Cardiac fibroblast (primary cell): ENCODE results near the gene RSKR.

Experiments
- DNase-seq, 2 donors: peaks; one replicate each; pipeline versions ENCODE4 v3.0.0 to v3.0.0-alpha.2; 2010; ENCODE audit warnings: low read depth in 2 of 2
- H3K4me3 ChIP-seq, 2 donors: replicated peaks in 1 of 2; 1 replicate in 1 of 2; 2 replicates in 1 of 2; pipeline ENCODE4 v1.5.1; 2011; ENCODE audit warnings: low read depth in 2 of 2, low read length in 2 of 2, mild to moderate bottlenecking in 2 of 2, moderate library complexity in 1 of 2
- TF ChIP-seq, protein P1 (sequence below): IDR thresholded peaks from one replicate; pipeline ENCODE4 v1.5.1; 2011; ENCODE audit warnings: low read depth, mild to moderate bottlenecking, low read length, inconsistent platforms

The RSKR gene

DNA sequence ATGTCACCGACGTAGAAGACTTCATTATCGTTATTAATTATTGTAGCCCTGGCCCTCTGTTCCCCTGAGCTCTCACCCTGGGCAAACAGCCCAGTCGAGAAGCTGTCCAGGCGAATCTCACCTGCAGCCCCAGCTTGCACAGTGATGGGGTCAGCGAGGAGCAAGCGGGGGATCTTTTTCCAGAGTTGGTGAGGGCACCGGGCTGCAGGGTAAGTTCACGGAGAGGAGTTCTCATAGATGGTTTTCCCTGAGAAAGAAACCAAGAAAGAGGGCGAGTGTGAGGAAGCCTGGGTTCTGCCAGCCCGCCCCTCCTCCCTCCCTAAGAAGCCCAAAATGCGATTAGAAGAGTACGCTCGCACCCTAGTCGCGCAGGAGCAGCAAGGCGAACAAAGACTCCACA, 15.6 kb downstream of the RSKR start:
- TF ChIP-seq, protein P1, sequence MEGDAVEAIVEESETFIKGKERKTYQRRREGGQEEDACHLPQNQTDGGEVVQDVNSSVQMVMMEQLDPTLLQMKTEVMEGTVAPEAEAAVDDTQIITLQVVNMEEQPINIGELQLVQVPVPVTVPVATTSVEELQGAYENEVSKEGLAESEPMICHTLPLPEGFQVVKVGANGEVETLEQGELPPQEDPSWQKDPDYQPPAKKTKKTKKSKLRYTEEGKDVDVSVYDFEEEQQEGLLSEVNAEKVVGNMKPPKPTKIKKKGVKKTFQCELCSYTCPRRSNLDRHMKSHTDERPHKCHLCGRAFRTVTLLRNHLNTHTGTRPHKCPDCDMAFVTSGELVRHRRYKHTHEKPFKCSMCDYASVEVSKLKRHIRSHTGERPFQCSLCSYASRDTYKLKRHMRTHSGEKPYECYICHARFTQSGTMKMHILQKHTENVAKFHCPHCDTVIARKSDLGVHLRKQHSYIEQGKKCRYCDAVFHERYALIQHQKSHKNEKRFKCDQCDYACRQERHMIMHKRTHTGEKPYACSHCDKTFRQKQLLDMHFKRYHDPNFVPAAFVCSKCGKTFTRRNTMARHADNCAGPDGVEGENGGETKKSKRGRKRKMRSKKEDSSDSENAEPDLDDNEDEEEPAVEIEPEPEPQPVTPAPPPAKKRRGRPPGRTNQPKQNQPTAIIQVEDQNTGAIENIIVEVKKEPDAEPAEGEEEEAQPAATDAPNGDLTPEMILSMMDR, result no peak
- peak overlapping the region; percentile 77 to 80 for H3K4me3 ChIP-seq
- DNase-seq, result no peak

DNA sequence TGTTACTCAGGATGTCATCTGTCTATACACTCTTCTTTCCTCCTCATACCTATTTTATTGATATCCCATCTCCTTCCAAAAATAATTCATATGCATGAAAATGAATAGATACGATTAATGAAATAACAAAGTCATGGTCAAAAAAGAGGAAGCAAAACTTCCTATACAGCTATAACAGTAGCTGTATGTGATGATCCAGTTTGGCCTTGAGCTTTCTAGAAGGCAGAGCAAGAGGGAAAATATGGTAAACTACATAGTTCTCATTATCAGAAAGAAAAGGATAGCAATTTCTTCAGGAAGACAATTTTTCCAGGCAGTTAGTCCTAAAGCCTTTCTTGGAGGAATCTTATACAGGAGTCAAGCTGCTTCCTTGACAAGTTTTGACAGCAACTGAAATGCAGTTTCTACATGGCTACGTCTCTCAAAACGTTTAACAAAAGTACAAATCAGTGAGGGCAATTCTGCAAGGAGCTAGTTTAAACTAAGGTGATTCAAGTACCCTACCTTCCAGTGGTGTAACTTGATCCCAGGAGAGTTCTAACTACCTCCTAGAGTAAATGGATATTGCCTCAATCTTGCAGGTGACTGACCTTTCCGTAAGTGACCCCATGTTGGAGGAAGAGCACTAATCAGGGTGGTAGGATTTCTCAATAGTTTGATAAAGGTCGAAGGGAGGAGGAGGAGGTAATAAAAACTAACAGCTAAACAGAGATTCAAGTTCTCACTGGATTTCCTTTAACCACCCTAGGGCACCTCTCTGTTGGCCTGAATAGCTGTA, 16.2 kb downstream of the RSKR start:
- peak overlapping the region; percentile 77 to 80 for H3K4me3 ChIP-seq
- TF ChIP-seq, protein P1, result no peak
- DNase-seq, result no peak

DNA sequence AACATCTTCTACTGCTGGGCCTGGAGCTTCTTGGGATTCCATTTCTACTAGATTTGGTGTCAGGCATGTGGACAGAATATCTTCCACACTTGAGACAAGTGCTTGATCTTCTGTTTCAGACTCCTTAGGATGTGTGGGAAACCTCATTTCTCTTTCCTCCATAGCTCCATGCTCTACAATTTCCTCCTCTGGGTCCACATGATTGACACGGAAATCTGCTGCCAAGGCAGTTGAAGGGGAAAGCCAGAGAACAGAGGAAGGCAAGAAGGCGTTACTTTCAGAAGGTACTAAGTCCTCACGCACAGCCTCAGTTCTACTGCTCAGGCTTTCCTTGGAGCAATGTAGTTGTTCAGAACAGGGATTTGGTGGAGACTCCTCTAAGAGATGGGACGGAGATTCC, 21.7 kb downstream of the RSKR start:
- no peak for DNase-seq
- TF ChIP-seq, protein P1, result no peak
- no peak overlapping the region for H3K4me3 ChIP-seq

DNA sequence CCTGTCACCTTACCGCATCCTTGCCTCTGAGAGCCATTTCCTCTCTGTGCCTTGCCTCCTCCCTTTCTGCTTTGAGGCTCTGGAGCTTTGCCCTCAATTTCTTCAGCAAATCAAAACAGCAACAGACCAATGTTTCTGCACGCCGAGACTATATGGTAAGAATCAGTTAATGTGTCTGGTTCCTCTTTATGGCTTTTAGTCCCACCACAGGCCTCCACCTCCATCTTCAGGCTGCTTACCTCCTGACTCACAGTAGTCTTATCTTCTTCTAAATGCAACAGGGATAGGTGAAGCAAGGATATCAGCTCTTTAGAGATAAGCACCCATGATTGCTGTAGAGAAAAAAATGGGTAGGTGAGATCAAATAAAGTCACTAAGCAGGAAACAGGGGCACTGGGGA, 28.1 kb downstream of the RSKR start:
- TF ChIP-seq, protein P1, result no peak
- no peak for DNase-seq

DNA sequence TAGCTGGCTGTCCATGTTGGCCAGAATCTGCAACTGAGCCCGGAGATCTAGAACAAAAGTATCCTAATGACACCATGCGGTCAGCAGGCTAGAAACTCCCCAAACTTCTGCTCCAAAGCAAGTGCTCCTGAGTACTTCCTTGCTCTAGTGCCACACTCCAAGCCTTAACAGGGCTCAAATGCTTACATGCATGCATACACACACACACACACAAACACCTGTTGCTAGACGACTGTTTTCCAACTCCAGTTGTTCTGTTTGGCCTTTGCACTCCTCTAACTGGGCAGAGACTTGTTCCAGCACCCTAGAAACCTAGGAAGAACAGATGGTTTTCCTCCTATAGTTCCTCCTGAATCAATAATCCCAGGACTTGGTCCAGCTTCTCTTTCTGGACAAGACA, 29.6 kb downstream of the RSKR start:
- no peak overlapping the region for H3K4me3 ChIP-seq
- DNase-seq, result no peak
- TF ChIP-seq, protein P1, result no peak

More for the DNA sequence above, 28.1 kb downstream of the RSKR start:
- no peak overlapping the region for H3K4me3 ChIP-seq

DNA sequence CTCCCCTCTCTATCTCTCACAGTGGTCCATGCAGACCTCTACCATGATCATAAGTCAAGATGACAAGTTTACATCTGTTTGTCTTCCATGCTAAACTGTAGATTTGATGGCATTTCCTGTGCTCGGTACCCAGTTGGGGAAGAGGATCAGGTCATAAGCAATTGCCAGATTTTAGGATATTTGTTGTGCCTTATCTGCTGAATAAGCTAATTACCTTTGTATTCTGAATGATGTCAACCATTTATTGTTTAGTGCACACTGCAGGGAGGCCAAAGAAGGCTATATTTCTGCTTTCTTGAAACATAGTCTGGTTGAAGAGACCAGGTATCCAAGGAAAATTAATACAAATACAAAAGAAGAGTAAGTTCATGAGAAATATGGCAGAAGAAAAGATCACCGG, 31.5 kb downstream of the RSKR start:
- no peak for DNase-seq
- TF ChIP-seq, protein P1, result no peak
- H3K4me3 ChIP-seq, result no peak overlapping the region

DNA sequence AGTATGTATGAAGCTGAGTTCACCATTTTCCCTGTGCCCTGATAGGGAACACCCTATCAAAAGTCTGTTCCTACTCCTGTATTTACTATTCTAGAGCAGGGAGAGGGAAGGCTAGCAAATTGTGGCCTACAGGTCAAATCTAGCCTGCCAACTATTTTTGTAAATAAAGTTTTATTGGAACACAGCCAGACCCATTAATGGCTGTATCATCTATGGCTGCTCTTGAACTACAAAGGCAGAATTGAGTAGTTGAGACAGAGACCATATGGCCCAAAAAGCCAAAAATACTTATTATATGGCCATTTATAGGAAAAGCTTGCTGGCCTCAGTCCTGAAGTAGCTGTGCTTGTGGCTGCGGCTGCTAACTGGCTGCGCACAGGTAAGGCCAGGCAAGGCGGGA, 33.0 kb downstream of the RSKR start:
- TF ChIP-seq, protein P1, result no peak
- no peak for DNase-seq
- no peak overlapping the region for H3K4me3 ChIP-seq
